Ectodermal cell (in vitro differentiated cells): ENCODE results near the gene S100A6.

Experiments used
- H3K27ac ChIP-seq: 2 replicates; pipeline ENCODE4 v1.7.0; 2013; ENCODE audit warnings: mild to moderate bottlenecking, low read depth, low read length; ENCODE audit not compliant: insufficient read depth, poor library complexity, severe bottlenecking
- H3K27me3 ChIP-seq: 2 replicates; pipeline ENCODE4 v1.7.0; 2013; ENCODE audit warnings: mild to moderate bottlenecking, low read length; ENCODE audit not compliant: insufficient read depth, control insufficient read depth, poor library complexity, severe bottlenecking
- H3K36me3 ChIP-seq: one replicate; pipeline ENCODE4 v1.7.0; 2013; ENCODE audit warnings: low read length; ENCODE audit not compliant: control insufficient read depth, insufficient read depth
- H3K4me1 ChIP-seq: one replicate; pipeline ENCODE4 v1.7.0; 2013; ENCODE audit warnings: low read length; ENCODE audit not compliant: control insufficient read depth, insufficient read depth
- H3K4me3 ChIP-seq: 2 replicates; pipeline ENCODE4 v1.7.0; 2013; ENCODE audit warnings: low read depth, low read length, control low read depth; ENCODE audit not compliant: insufficient read depth
- H3K9me3 ChIP-seq: 2 replicates; pipeline ENCODE4 v1.7.0; 2013; ENCODE audit warnings: mild to moderate bottlenecking, low read length, moderate library complexity; ENCODE audit not compliant: control insufficient read depth
- WGBS, 2 experiments: methylation state at CpG; one replicate each; pipeline ENCODE4 v1.1.7; 2013; ENCODE audit warnings: missing lambda C conversion rate in 2 of 2; 5-methylcytosine and 5-hydroxymethylcytosine counted together

Gene S100A6

DNA sequence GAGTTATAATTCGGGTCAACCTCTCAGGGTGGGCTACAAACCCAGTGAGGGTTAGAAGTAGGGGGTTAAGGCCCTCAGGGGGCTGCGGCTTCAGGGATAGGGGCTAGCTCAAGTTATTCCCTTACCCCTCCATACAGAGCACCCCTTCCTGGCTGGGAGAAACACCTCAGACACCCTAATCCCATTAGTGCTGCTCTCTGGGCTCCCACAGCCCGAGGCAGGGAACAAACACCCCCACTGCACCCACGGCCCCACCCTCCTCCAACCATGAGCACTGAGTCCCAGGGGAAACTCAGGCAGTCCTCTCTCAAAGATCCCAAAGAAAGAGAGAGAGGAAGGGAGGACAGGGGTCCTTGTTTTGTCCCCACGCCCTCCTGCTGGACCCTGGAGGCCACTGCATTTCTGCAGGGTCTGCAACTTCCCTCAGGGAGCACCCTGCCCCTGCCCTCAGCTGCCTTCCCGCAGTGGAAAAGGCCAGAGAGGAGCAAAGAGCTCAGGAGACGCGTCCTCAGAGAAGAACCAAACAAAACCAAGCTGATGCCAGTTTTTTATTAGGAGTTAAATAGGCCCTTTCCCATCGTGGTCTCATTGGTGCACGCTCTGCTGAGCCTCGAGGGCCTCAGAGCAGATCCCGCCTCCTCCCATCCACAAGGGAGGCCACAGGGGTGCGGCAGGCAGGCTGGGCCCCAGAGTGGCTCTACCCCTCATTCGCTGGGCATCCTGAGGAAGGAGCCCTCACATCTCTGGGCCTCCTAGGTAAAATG is 11.2 kb upstream of the S100A6 start:
- no peak overlapping the region for H3K27ac ChIP-seq
- 69 to 70% methylated on average over 14 of the region's 14 CpGs for WGBS, 2 experiments
- no peaks in the 10 kb centered on the region for H3K9me3 ChIP-seq
- peaks cover 48% of the 10 kb centered on the region for H3K4me1 ChIP-seq
- no peaks in the 10 kb centered on the region for H3K36me3 ChIP-seq
- H3K27me3 ChIP-seq, result no peaks in the 10 kb centered on the region
- no peak overlapping the region for H3K4me3 ChIP-seq

DNA sequence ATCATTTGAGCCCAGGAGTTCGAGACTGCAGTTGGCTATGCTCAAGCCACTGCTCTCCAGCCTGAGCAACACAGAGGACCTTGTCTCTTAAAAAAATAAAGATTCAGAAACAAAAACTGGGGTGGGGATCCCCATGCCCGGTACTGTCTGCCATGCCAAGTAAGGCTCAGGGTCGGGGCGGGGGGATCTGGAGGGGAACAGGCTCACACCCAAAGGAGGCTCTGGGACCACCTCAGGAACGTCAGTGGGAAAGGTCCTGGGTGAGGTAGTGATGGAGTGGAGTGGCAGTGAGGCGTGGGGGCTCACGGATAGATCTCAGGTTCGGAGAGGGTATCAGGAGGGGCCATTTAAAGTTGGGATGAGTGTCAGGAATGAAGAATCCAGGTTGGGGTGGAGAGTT is 10.6 kb upstream of the S100A6 start:
- Histone ChIP-seq H3K27ac (no peak overlapping the region), H3K4me1 (peaks cover 48% of the 10 kb centered on the region), H3K27me3 (no peaks in the 10 kb centered on the region), H3K4me3 (no peak overlapping the region), H3K36me3 (no peaks in the 10 kb centered on the region), H3K9me3 (no peaks in the 10 kb centered on the region)
- WGBS, 2 experiments, result 93 to 98% methylated on average over 8 of the region's 8 CpGs

DNA sequence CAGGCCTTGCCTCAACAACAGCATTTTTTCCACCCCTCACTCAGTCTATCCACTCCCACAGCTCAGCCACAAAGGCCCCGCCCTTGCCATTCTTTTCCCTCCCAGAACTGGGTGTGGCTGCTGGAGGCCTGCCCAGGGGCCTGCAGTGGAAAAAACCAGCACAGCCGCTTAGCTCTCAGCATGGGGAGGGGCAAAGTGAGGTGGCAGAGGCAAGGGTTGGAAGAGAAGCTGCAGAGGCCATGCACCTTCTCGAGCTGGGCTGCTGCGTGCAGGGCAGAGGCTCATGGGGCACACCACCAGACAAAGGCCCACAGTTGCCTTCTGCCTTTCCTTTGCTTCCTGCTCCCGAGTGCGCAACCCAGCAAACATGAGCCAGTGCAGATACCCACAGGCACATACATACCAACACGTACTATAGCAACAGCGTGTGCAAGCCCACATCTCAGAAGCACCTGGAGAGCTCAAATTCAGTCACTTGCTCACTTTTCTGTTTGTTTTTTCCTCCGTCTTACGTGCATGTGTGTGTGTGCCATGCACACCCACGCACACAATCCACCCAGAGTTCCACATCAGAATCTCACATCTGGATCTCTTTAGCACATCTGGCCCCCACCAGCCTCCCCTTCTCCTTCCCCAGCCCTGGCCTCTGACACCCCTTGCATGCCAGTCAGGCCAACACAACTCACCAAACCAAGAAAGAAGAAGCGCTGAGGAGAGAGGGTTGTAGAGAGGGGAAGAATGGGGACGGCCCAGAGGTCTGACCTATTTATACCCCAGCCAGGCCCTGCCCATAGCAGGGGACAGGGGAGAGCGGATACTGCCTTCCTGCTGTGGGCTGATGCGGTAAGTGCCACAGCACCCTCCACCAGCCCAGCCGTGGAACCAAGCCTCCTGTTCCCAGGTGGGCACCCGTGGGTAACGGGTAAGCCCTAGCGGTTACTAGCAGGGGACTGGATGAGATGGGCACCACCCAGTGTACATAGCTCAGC is 9.6 kb upstream of the S100A6 start, which contains the start of gene S100A4:
TSS of gene S100A4 (minus strand) at position 740 of the 989 bp plus-strand sequence. CDS start 1,012 bp downstream, outside the sequence.
- Histone ChIP-seq H3K27ac (peak within 1 kb of the TSS; percentile 46), H3K4me1 (peaks cover 48% of the 10 kb centered on the region), H3K4me3 (no peak within 1 kb of the TSS), H3K9me3 (no peaks in the 10 kb centered on the region), H3K27me3 (no peaks in the 10 kb centered on the region), H3K36me3 (no peaks in the 10 kb centered on the region)
- 61 to 62% methylated on average over 18 to 19 of the region's 19 CpGs for WGBS, 2 experiments

DNA sequence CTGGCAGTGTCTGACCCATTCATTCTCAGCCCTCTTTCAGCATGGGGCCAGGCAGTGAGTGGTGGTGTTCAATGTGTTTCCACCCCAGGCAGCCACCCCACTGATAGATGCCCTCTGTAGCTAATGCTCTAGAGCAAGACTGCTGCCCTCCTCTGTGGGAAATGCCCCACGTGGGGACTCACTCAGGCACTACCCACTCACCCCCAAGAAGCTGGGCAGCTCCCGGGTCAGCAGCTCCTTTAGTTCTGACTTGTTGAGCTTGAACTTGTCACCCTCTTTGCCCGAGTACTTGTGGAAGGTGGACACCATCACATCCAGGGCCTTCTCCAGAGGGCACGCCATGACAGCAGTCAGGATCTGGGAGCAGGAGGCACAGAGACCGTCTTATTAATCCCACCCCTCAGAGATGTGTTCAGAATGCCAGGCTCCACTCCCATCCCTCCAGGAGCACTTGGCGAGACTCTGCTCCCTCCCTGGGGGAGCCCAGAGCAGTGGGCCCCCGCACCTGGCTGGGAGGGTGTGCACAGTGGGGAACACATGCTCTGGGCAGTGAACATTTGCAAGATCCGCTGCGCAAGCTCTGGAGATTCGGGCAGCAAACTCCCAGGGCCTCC is 8.8 kb upstream of the S100A6 start:
- H3K27ac ChIP-seq, result no peak overlapping the region
- 68 to 69% methylated on average over 10 of the region's 10 CpGs for WGBS, 2 experiments
- H3K4me3 ChIP-seq, result no peak overlapping the region
- no peaks in the 10 kb centered on the region for H3K36me3 ChIP-seq
- H3K4me1 ChIP-seq, result peaks cover 48% of the 10 kb centered on the region
- no peaks in the 10 kb centered on the region for H3K9me3 ChIP-seq
- no peaks in the 10 kb centered on the region for H3K27me3 ChIP-seq

DNA sequence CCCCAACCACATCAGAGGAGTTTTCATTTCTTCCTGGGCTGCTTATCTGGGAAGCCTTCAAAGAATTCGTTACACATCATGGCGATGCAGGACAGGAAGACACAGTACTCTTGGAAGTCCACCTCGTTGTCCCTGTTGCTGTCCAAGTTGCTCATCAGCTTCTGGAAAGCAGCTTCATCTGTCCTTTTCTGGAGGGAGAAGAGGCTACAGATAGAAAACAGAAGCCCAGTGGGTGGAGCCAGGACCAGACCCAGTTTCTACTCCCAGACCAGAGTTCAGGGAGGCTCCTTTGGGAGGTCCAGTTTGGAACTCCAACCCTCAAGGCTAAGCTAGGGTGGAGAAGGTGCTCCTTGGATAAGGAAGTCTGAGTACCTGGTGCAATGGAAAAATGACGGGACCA is 7.9 kb upstream of the S100A6 start:
- no peaks in the 10 kb centered on the region for H3K36me3 ChIP-seq
- no peak overlapping the region for H3K4me3 ChIP-seq
- H3K27me3 ChIP-seq, result no peaks in the 10 kb centered on the region
- H3K4me1 ChIP-seq, result peaks cover 46% of the 10 kb centered on the region
- WGBS, 2 experiments, result 94 to 95% methylated on average over 3 to 4 of the region's 4 CpGs
- H3K27ac ChIP-seq, result no peak overlapping the region
- no peaks in the 10 kb centered on the region for H3K9me3 ChIP-seq

DNA sequence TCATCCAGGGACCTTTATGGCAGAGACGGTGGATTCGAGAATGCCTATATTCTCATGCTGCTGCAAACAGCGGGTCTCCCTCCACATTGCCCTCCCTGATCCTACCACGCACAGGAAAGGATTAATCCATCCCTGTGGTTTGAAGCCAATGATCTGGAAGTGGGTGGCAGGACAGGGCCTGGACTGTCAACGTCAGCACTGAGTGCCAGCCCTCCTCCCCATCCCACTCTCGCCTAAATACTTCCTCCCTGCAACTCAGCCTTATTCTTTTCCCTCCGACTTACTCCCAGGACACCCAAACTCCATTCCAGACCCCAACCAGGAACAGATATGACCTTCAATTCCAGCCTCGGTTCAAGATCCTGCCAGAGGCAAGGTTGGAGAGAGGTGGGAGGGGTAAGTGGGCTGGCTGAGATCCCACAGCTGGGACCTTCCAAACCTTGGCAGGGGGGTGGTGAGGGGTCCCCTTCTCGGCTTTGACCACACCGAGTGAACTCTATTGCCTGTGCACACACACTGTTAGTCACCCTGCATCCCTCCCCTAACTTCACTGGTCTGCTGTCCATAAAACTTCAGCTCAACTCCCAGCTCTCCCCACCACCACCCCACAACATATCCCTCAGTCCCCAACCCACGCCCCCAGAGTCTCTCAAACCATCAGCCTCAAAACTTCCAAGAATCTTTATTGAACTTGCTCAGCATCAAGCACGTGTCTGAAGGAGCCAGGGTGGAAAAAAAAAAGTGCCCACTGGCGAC is 7.3 kb upstream of the S100A6 start:
- no peaks in the 10 kb centered on the region for H3K9me3 ChIP-seq
- H3K4me1 ChIP-seq, result peaks cover 40% of the 10 kb centered on the region
- H3K27ac ChIP-seq, result no peak overlapping the region
- 92 to 93% methylated on average over 13 of the region's 13 CpGs for WGBS, 2 experiments
- H3K4me3 ChIP-seq, result no peak overlapping the region
- no peaks in the 10 kb centered on the region for H3K27me3 ChIP-seq
- H3K36me3 ChIP-seq, result no peaks in the 10 kb centered on the region

DNA sequence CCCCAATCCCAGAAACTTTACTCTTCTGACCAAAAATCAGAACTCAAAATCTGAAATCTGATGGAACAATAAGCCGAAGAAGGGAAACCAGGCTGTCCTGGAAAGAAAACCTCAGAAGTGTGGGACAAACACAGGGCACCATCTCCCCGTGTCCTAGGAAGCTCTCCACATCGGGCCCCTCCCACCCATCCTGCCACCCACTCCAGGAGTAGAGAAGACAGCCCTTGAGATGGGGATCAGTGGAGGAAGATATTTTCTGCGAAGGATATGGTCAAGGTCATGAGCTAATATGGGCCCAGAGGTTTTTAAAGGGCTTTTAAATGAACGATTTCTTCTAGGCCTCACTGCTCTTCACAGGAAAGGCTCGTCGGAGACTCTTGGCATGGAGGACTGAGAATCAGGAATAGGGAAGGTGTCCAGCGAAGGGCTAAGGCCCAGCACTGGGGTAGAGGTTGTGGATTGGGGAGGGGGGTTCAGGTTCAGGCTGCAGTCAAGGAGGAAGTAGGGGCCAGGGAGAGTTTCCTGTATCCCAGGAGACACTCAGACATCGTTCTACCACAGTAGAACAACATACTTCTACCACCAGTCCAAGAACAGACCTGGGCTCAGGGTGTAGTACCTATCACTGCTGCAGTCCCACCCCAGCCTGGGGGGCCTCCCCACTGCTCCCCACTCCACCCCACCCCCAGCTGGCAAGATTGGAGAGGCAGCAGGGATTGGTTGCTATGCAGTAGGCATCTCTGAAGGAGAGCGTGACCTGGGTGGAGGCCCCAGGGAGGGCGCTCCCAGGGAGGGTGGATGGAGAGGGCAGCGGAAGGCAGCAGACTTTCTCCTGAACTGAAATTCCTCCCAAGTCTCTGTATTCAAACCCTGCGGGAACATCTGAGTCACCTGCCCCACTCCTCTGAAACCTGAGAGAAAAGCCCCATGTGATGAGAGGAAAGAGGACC is 6.1 kb upstream of the S100A6 start:
- Histone ChIP-seq H3K36me3 (no peaks in the 10 kb centered on the region), H3K9me3 (no peaks in the 10 kb centered on the region), H3K4me3 (no peak overlapping the region), H3K27me3 (no peaks in the 10 kb centered on the region), H3K27ac (no peak overlapping the region), H3K4me1 (peaks cover 29% of the 10 kb centered on the region)
- 90 to 92% methylated on average over 13 of the region's 13 CpGs for WGBS, 2 experiments

DNA sequence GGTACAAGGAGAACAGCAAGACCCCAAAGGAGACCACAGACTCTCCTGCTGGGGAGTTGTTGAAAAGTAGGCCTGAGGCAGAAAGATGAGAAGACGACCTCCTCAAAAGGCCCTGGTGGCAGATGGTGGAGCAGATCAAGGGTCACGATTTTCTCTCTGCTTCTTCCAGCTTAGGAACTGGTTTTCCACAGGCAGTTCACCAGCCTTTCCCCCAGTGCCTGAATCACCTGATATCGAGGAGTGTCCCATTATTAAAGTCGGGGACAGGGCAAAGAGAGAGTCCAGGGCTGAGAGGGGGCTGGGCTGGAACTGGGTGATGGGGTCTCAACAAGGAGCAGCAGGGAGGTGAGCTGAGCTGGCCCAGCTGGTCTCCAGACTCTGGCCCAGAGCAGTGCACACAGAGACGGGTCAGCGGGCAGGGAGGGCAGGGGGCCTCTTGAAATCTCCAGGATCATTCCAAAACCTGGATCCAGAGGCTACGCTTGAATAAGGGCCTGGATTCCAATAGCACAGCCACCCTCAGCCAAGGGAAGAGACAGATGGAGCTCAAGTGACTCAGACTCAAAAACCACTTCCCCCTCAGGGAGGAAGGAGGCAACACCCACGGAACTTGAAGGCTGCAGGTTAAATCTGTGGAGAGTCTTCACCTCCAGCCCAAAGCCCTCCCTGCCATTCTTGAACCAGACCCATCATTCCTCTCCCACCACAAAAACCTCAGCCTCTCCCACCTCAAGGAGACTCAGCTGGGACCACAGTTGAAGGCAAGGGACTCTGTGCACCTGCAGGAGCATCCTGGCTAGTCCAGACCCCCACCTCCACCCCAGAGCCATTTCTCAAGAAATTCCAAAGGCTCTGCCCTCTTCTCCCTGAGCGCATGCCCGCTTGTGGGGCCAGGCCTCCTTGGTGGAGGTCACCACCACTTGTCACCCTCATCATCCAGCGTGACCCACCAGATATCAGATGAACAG is 4.9 kb upstream of the S100A6 start, which contains the start of gene S100A5:
TSS of gene S100A5 (minus strand) at position 541 of the 968 bp plus-strand sequence. CDS start 743 bp downstream, outside the sequence.
- H3K9me3 ChIP-seq, result no peaks in the 10 kb centered on the region
- H3K27me3 ChIP-seq, result peaks cover 4% of the 10 kb centered on the region
- 88 to 91% methylated on average over 11 of the region's 11 CpGs for WGBS, 2 experiments
- H3K4me3 ChIP-seq, result no peak within 1 kb of the TSS
- peaks cover 23% of the 10 kb centered on the region for H3K4me1 ChIP-seq
- H3K27ac ChIP-seq, result no peak within 1 kb of the TSS
- H3K36me3 ChIP-seq, result no peaks in the 10 kb centered on the region
